Hepatic stellate cell (primary cell): ENCODE measurements around the gene BCL2.
"Not testable (repeated sequence)": the region's sequence is repeated elsewhere in the genome, so short reads cannot be mapped to it uniquely, and the experiment has no call there.

Experiments used
- DNase-seq: peaks from one replicate; pipeline ENCODE4 v3.0.0; 2011; ENCODE audit warnings: low spot score

Gene BCL2

DNA sequence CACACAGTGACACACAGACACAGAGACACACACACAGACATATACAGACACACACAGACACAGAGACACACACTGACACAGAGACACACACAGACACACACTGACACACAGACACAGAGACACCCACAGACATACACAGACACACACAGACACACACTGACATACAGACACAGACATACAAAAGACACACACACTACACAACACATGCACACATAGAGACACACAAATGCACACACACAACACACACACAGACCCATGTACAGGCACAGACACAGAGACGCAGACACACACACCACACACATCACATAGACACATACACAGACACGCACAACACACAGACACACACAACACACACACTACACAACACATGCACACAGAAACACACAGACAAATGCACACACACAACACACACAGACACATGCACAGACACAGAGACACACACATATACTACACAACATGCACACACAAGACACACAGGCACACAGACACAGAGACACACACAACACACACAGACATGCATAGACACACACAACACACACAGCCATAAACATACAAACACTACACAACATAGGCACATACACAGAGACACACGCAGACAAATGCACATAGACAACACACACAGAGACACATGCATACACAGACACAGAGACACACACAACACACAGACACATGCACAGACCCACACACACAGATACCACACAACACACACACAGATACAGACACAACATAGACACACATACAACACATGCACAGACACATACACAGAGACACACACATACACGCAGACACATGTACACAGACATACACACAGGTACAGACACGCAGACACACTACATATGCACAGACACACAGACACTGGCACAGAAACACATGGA, 120.5 kb downstream of the BCL2 start:
- no peak for DNase-seq

DNA sequence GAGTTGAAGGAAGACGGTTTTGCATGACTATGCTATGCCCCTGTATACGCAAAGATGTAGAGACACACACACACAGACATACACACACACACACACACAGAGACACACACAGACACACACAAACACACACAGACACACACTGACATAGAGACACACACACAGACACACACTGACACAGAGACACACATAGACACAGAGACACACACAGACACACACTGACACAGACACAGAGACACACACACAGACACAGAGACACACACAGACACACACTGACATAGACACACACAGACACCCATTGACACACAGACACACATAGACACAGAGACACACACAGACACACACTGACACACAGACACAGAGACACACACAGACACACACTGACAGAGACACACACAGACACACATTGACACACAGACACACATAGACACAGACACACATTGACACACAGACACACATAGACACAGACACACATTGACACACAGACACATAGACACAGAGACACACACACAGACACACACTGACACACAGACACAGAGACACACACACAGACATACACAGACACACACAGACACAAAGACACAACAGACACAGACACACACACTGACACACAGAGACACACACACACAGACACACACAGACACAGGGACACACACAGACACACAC, 121.3 kb downstream of the BCL2 start:
- no peak for DNase-seq

DNA sequence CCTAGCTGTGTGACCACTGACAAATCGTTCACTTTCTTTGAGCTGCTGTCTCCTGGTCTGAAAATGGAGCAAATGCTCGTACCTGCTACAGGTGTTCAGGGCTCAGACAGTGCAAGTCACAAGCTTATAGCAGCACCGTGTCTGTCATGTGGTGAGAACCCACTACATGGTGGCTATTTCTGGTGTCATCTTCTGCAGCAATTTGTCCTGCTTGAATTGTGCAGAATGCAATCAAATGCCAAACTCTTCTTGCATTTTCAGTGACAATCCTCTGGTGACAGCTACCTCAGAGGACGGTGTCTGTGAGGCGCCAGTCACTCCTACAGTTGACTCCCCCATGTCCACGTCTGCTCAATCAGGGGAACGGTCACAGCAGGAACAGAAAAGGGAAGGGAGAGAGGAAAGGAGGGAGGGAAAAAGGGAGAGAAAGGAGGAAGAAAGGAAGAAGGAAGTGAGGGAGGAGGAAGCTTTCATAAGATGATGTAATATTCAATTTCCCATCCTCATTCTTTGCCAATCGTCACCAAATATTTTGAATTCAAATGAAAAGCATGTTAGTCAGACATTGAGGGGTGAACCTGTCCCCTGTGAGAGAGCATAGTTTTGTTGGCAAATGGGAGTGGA, 122.2 kb downstream of the BCL2 start:
- no peak for DNase-seq

DNA sequence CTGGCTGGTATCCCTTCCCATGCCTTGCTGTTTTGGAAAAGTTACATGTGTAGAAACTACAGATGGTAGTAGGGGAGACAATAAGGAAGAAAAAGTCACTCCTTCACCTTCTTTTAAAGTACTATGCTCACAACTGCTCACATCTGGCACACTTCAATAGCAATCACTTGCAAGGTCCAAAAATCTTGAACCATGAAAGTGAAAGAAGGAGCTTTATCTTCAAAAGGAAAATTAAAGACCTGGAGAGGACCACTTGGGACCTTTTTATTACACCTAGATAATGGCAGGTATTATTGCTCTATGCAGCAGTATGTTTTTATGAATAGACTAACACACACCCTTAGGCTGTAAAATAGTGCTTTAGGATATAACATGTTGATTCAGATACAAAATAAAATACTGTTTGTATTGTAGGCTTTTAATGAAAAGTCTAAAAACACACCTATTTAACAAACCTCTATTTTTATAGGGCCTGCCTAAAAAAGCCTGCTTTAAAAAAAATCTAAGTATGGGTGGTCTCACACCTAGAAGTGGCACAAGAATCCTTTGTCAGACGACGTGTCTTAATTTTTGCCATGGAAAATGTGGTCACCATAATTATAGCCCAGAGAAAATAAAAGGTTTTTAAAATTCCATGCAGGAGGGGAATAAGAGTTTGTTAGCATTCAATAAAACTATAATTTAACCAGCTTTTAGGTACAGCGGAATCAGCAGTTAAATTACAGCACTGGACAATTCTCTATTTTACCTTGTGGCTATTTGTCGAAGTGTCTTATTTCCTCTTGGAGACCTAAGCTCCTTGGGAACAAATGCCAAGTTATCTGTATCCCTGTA, 124.0 kb downstream of the BCL2 start:
- DNase-seq, result no peak

DNA sequence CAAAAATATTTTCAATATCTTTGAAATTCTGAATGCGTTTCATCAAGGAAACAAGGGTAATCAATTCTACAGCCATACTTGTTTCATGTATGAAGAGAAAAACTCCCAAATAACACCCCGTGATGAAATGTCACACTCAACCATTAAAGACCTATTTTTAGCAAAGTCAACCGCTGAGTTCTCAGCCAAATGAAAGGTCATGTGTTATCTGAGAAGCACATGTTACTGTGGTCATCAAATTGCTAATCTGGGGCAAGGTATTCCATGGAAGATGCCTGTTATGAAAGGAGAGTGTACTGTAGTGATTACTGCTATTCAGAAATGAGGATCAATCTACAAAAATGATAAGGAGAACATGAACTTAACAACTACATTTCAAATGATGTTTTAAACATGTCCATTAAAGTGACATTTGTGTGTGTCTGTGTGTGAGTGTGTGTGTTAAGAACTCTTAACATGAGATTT, 126.7 kb downstream of the BCL2 start:
- DNase-seq, result no peak

DNA sequence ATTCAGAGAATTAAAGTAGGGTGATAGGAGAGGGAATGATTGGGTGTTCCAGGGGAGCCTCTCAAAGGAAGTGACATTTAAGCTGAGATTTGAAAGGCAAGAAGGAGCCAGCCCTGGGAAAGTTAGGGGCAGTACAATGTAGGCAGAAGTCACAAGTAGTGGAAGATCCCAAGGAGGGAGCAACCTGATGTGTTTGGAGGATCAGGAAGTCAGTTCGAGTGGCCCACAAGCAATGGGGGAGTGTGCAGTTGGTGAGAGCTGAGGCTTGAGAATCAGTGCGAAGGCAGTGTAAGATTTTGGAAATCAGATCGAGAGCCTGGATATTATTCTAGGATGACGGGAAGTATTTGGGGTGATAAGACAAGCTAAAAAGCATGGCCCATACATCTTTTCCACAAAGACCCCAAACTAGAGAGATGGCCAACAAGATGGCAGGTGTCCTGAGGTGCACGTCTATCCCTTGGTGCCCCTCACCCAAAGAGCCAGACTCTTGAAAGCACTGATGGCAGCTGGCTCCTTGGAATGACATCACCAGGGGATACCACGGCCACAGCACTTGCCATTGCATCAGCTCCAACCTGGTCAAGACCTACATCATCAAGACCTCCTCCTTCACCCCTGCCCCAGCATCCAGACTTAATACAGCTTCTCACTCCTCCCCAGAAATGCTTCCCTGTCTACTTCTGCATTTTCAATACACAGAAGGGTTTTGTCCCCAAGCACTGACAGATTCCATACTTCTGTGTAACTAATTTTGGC, 127.3 kb downstream of the BCL2 start:
- no peak for DNase-seq

DNA sequence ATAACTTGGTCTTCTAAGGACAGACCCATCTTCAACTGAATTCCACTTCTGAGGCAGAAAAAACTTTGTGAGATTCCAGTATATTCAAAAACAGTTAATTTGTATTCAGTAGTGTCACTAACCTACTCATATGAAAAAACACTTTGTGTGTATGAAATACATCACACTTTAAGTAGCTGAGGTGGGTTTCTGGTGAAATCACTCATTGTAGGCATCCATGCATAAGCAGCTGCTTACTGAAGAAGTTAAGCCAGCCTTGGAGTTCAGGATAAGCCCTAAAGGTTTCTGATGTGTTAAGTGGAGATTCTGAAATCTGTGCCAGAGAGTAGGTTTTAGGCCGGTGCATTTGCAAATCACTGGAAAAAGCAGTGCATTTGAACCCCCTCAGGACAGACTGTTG, 128.2 kb downstream of the BCL2 start:
- no peak for DNase-seq

DNA sequence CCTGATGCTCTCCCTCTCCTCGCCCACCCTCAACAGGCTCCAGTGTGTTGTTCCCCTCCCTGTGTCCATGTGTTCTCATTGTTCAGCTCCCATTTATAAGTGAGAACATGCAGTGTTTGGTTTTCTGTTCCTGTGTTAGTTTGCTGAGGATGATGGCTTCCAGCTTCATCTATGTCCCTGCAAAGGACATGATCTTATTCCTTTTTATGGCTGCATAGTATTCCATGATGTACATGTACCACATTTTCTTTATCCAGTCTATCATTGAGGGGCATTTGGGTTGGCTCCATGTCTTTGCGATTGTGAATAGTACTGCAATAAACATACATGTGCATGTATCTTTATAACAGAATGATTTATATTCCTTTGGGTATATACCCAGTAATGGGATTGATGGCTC, 128.7 kb downstream of the BCL2 start:
- DNase-seq, result not testable (repeated sequence)

DNA sequence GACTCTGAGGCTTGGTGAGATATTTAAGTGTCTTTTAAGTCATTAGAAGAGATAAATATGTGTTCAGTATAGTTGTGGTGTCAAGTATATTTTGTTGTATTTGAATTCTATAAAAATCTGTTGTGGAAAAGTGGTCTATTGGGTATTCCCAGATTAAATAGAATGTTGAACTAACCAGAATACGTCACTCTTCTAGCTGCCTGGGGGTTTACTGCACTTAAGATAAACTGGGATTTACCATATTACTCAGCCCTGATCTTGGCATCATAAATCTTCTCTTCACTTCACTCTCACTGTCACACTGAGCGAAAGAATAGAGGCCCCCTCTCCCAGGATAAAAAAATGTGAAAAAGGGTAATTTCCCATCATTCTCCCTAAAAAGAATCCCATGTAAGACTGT, 129.8 kb downstream of the BCL2 start:
- no peak for DNase-seq

DNA sequence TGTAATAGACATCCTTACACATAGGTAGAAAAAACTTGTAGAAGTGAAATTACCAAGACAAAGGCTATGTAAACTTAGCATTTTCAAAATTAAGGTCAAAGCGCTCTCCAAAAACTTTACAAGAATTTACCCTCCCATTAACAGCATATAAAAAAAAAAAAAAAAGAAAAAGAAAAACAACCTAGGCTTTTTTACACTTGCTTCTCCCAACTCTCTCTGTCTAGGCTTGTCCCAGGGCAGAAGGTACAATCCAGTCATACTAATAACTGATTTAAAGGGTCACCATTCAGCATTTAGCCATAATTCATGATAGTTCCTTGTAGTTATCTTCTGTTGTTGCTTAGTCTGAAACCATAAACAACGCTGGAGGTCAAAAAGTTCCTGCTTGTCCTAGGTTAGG, 130.5 kb downstream of the BCL2 start:
- no peak for DNase-seq

DNA sequence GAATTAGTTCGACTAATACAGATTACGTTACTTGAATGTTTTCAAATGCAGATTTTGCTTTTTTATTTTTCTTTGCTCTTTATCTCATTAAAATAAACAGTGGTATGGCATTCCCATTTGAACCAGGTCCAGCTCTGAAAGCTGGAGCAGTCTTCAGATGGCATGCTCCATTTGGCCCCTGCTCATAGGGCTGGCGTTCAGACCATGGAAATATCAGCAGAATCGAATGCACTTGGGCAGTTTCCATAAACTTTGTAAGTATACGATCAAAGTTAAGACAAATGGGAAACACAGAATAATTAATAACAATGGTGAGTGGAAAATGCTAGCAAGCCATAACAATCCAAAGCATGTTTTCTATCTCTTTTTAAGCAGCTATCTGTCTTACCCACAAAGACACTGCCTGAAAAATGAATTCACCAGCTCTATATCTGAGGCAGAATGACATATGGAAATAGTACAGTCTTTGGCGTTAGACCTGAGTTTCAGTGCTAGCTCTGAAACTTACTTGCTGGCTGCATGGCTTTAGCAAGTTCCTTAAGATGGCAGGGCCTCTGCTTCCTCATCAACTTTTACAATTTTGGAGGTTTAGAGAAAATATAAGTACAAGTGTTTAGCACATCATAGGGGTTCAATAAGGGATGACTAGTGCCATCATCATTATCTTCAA, 131.6 kb downstream of the BCL2 start:
- no peak for DNase-seq

DNA sequence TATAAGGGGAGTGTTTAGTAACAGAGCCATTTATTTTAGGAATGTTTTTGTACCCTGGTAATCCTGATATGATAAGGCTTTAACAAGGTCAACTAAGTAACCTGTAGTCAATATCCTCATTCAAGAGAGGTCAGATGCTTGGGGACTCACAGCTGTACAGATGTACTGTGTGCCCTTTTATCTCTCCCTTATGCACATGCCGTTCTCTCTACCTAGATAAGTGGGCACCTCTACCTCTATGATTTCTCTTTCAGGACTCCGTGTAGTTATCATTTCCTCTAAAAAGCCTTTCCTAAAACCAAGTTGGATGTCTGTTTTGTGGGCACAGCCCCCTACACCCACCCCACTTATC, 132.4 kb downstream of the BCL2 start:
- no peak for DNase-seq

DNA sequence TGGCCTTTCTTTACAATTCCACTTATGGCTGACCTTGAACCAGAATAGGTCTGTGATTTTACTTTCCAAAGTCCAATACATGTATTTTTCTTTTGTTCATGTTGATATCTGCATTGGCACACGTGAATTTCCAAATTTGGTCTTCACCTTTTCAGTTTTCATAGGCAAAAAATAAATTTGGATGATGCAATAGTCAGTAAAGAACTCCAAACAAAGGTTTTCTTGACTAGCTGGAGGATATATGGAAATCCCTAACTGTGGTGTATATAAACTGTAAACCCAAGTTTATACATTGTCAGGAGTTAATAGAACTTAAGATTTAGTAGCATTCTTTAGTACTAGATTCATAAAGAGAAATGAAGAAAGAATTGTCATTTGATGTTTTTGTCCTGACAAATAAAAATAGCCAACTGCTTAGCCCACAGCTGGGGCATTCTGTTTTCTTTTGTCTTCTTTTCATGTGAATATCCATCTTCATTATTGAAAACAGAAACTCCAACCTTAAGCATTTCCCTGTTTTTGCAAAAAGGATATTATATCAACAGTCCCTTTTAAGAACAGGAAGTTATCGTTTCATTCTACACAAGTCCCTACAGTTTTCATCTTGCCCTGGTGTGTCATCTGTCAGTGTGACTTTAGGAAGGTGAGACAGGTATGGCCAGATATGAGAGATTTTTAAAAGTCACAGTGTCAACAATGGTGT, 132.9 kb downstream of the BCL2 start:
- DNase-seq, result no peak

DNA sequence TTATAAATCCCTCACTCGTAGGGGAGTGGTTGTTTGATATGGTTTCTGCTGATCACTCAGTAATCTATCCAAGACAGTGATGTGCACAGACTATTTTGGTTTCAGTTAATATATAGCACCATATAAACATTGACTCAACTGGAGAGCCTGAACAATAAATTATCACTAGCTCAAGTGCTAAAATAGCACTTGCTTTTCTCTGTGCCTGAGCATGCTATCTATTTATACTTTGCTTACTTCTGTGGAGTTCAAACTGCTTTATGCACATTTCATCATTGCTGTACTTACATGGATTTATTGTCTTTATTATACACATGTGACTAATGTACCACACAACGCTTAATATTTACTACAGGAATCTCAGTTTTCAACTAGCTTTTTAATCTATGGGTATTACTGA, 133.6 kb downstream of the BCL2 start:
- no peak for DNase-seq

DNA sequence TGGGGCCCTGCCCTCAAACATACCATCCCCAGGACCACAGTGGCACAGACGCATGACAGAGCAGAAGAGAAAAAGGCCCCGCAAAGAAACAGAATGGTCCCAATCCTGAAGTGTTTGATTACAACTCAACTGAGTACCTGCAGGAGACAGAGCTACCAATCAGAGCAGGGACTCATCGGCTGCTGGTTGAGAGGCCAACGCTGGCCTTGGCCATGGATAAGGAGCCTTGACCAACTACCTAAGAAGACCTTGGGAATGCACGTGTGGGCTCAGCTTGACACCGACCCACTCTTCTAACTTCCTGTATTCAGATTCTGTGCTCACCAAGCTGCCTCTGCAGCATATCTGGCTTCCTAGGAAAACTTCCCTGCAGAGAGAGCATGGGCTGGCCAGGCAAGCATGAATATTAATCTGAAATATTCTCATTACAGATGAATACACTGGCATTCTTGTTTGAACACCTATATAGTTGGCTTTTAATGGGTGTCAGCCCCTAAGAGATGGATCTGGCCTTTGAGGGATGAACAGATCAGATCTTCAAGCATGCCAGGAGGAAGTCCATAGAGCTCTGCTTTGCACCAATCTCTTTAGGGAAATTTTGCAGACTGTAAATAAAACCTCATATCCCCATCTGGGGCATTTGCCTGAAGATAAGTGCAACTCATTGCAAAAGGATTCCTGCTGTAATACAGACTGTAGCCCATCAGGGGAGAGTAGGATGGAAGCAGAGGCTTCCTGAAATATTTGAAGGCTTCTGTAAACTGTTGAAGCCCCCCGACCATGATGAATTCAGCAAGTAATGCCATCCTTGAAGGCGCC, 135.4 kb downstream of the BCL2 start:
- DNase-seq, result no peak

DNA sequence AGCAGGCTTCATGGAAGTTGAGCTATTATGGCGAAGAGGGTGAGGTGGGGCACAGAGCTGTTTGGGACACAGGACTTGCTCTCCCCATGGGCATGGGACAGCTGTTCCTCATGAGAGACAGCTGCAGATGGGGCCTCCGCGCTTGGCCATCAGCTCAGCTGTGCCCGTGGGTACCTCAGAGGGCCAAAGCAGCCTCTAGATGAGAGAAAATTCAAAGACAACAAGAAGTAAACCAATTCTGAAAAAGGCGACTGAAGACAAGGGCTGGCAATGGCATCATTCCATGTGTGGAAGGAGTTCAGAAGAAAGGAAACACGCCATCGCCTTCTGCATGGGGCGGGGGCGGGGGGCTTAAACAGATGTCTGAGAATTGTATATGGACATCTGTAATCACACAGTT, 136.2 kb downstream of the BCL2 start:
- DNase-seq, result no peak

DNA sequence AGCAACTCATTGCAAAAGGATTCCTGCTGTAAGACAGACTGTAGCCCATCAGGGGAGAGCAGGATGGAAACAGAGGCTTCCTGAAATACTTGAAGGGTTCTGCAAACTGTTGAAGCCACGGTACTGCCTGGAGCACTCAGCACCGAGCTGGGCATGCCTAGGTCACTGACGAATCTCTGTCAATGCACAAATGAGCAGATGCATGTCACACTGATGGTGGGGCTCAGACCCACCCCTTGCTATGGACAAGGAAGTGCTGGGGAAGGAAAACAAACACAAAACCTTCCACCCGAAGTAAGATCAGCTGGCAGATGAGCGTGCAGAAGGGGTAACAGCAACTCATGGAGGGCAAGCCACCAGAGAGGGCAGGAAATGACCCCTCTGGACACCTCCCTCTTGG, 136.7 kb downstream of the BCL2 start:
- DNase-seq, result no peak

DNA sequence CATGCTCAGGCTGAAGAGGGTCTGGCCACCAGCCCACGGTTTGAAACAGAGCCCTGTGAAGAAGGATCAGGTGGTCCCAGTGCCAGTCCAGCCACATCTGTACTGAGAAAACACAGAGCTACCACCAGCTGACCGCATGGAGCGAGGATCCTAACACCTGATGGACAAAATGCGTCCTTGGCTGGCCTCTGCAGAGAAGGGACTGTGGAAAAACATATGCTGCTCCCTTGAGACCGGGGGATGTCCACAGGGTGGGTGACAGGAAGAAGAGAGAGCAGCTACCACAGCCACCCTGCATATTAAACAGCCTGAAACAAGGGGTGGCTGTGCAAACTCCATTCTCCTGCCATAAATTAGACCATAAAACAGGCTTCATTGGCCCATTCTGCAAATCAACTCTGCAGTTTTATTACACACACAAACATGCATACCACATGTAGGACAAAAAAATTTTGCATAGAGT, 137.2 kb downstream of the BCL2 start:
- no peak for DNase-seq

DNA sequence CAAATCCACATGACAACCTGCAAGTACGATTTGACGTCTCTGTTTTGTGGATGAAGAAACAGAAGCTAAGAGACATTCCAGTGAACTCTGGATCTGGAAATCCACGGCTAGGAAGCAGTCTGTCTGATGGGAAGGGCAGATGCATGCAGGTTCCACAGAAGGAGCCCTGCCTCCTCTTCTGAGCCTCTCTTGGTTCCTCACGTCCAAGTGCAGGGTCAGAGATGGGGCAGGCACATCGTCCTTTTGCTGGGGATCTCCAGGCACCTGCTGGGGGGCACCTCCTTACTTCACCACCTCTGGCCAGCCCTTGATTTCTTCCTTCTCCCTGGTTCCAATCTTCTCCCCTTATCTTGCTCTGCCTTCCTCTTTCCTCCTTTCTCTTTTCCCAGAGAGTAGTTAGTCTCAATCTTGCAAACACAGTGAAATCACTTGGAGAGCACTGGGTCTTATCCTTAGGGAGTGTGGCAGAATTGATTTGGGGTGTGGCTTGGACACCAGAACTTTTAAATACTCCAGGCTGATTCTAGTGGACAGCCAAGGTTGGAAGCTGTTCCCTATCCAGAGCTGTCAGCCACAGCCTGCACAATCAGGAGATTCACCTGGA, 137.8 kb downstream of the BCL2 start:
- DNase-seq, result no peak
